Measurements from ENCODE around the gene OR11L1. TPM values are rescaled to one million over a fixed set of nuclear protein-coding genes. Genes with fewer than 3 reads are reported as not detected.

OR11L1 gene
- total RNA-seq, 1 donor from 2014 or later: not detected

DNA sequence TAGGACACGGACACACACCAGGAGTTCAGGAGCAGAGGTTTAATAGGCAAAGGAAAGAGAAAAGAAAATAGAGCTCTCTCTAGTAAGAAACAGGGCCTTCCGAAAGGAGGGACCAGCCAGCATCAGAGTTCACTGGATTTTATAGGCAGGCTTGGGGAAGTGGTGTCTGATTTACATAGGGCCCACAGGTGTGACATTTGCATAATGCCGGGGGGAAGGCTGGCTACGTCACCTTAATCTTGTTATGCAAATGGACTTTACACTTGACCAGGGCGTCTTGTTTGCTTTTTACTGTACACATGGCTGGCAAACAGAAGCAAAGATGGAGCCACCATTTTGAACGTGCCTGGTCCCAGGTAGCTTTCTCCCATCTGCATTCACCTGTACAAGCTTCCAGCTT, 17.7 kb downstream of the OR11L1 start, which contains the start of gene OR14A16:
OR14A16 (minus strand) TSS at position 97 of the 400 bp plus-strand sequence. CDS start 8,390 bp downstream, outside the sequence.
- CTCF ChIA-PET: no interaction called here
- H3K9me3 Mint-ChIP-seq: peaks cover 3% of the 10 kb centered on the region
- H3K36me3 Mint-ChIP-seq (ENCODE audit: low read depth): no peaks in the 10 kb centered on the region
- no peak within 1 kb of the TSS for H3K27ac Mint-ChIP-seq
- no peaks in the 10 kb centered on the region for H3K27me3 Mint-ChIP-seq
- peaks cover 7% of the 10 kb centered on the region for H3K4me1 Mint-ChIP-seq
- H3K4me3 Mint-ChIP-seq: no peak within 1 kb of the TSS
- TF ChIP-seq, protein P1, sequence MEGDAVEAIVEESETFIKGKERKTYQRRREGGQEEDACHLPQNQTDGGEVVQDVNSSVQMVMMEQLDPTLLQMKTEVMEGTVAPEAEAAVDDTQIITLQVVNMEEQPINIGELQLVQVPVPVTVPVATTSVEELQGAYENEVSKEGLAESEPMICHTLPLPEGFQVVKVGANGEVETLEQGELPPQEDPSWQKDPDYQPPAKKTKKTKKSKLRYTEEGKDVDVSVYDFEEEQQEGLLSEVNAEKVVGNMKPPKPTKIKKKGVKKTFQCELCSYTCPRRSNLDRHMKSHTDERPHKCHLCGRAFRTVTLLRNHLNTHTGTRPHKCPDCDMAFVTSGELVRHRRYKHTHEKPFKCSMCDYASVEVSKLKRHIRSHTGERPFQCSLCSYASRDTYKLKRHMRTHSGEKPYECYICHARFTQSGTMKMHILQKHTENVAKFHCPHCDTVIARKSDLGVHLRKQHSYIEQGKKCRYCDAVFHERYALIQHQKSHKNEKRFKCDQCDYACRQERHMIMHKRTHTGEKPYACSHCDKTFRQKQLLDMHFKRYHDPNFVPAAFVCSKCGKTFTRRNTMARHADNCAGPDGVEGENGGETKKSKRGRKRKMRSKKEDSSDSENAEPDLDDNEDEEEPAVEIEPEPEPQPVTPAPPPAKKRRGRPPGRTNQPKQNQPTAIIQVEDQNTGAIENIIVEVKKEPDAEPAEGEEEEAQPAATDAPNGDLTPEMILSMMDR (IDR thresholded peaks at IDR 0.05): no peak
- intact Hi-C loops (cut with micrococcal nuclease): no loop called here
- DNase-seq (no peak), ATAC-seq (ENCODE audit: low read depth) (no peak)
- POLR2A ChIA-PET: no interaction called here

DNA sequence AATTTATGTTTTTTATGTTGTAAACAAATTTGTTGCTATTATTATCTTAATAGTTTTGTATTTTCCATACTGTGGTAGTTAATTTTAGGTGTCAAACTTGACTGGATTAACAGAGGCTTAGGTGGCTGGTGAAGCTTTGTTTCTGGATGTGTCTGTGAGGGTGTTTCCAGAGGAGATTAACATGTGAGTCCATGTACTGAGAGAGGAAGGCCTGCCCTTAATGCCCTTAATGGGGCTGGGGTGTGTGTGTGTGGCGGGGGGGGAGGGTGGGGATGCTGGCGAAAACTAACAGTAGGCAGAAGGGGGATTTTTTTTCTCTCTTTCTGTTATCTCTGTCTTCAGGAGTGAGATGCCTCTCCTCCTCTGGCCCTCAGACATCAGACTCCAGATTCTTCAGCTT, 19.6 kb downstream of the OR11L1 start:
- no peak overlapping the region for H3K27ac Mint-ChIP-seq
- CTCF ChIA-PET: no interaction called here
- ATAC-seq (ENCODE audit: low read depth) (no peak), DNase-seq (no peak)
- intact Hi-C loops (cut with micrococcal nuclease): no loop called here
- H3K4me3 Mint-ChIP-seq: no peak overlapping the region
- H3K27me3 Mint-ChIP-seq: no peaks in the 10 kb centered on the region
- TF ChIP-seq, protein P1 (IDR thresholded peaks at IDR 0.05): no peak
- no peaks in the 10 kb centered on the region for H3K36me3 Mint-ChIP-seq (ENCODE audit: low read depth)
- H3K9me3 Mint-ChIP-seq: peaks cover 3% of the 10 kb centered on the region
- POLR2A ChIA-PET: no interaction called here
- H3K4me1 Mint-ChIP-seq: peaks cover 7% of the 10 kb centered on the region

DNA sequence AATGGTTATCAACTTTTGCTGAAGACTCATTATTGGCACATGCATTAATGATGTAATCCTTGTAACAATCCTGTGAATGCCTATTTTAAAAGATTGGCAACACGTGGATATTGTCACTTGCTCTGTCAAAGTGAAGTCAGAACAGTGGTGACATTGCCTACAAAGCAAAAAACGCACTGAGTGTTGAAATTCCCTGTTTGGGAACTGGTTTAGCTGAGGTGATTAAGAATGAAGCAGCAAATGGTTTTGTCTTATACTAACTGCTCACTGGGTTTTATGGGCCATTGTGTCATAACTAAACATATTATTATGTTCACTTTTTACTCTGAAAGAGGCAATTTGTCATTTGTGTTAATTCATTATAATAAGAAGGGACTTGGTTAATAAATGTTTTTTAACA, 29.1 kb downstream of the OR11L1 start:
- H3K4me3 Mint-ChIP-seq: no peak overlapping the region
- ATAC-seq (ENCODE audit: low read depth) (no peak), DNase-seq (no peak)
- no peaks in the 10 kb centered on the region for H3K9me3 Mint-ChIP-seq
- TF ChIP-seq, protein P1 (IDR thresholded peaks at IDR 0.05): no peak
- H3K27me3 Mint-ChIP-seq: no peaks in the 10 kb centered on the region
- ChIA-PET POLR2A (no interaction called here), CTCF (no interaction called here)
- intact Hi-C loops (cut with micrococcal nuclease): no loop called here
- H3K4me1 Mint-ChIP-seq: no peaks in the 10 kb centered on the region
- H3K36me3 Mint-ChIP-seq (ENCODE audit: low read depth): no peaks in the 10 kb centered on the region
- no peak overlapping the region for H3K27ac Mint-ChIP-seq

DNA sequence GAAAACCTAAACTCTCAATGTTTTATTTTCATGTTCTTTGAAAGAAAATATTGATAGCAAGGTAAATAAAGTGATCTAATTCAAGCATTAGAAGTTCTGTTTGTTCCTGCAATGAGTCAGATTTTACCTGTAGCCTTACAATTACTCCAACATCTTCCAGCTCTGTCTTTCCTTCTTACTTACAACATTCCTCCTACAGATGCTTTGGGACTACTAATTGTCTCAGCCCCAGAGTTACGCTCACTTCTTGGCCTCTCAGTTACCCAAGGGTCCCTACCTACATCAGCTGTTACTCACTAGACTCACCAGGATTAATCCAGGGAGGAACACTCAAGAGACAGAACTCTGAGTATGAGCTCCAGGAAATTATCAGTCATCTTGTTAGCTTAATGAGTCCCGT, 44.2 kb downstream of the OR11L1 start:
- intact Hi-C loops (cut with micrococcal nuclease): no loop called here

More for the DNA sequence above, 44.2 kb downstream of the OR11L1 start:
- H3K9me3 Mint-ChIP-seq: peaks cover 2% of the 10 kb centered on the region
- ATAC-seq (ENCODE audit: low read depth): no peak
- no peak overlapping the region for H3K27ac Mint-ChIP-seq
- ChIA-PET CTCF (no interaction called here), POLR2A (no interaction called here)
- DNase-seq: no peak
- TF ChIP-seq, protein P1 (IDR thresholded peaks at IDR 0.05): no peak
- H3K27me3 Mint-ChIP-seq: no peaks in the 10 kb centered on the region
- H3K36me3 Mint-ChIP-seq (ENCODE audit: low read depth): no peaks in the 10 kb centered on the region
- no peak overlapping the region for H3K4me3 Mint-ChIP-seq
- no peaks in the 10 kb centered on the region for H3K4me1 Mint-ChIP-seq

Other genes starting within 250 kb of the OR11L1 start
- gene OR2G3, start 236.3 kb downstream of the OR11L1 start, total RNA-seq: not detected in 2 replicates
- gene OR13G1, start 162.2 kb downstream of the OR11L1 start, total RNA-seq: not detected in 2 replicates
- not detected in 2 replicates for gene OR6F1, start 125.2 kb downstream of the OR11L1 start, total RNA-seq
- not detected in 2 replicates for gene OR14K1, start 103.3 kb downstream of the OR11L1 start, total RNA-seq
- gene OR14A2, start 93.8 kb downstream of the OR11L1 start, total RNA-seq: not detected in 2 replicates
- not detected in 2 replicates for gene OR1C1, start 81.3 kb downstream of the OR11L1 start, total RNA-seq
- not detected in 2 replicates for gene OR14A16, start 17.8 kb downstream of the OR11L1 start, total RNA-seq
- 0.39 and 0.49 TPM in 2 replicates for gene TRIM58, start 15.3 kb upstream of the OR11L1 start, total RNA-seq
- gene OR2W3, start 53.7 kb upstream of the OR11L1 start, total RNA-seq: 0.24 TPM in 1 of 2 replicates, not detected in the other
- gene OR2T8, start 78.4 kb upstream of the OR11L1 start, total RNA-seq: not detected in 2 replicates
- gene OR2AJ1, start 83.0 kb upstream of the OR11L1 start, total RNA-seq: not detected in 2 replicates
- not detected in 2 replicates for gene OR2L8, start 107.0 kb upstream of the OR11L1 start, total RNA-seq
- not detected in 2 replicates for gene OR2AK2, start 123.3 kb upstream of the OR11L1 start, total RNA-seq
- 0.07 TPM in 1 of 2 replicates, not detected in the other for gene OR2L5, start 171.8 kb upstream of the OR11L1 start, total RNA-seq
- gene OR2L2, start 188.2 kb upstream of the OR11L1 start, total RNA-seq: 0.18 TPM in 1 of 2 replicates, not detected in the other
- gene OR2L3, start 204.9 kb upstream of the OR11L1 start, total RNA-seq: not detected in 2 replicates

All from activated B cell treated with CpG ODN at 0.5 μM for 24 hours (primary cell).